Retina (tissue), 1 donor: Measurements from ENCODE around the gene PARD3.

Experiments used
- DNase-seq: peaks from one replicate; pipeline ENCODE4 v3.0.0-alpha.2; 2016

The PARD3 gene

DNA sequence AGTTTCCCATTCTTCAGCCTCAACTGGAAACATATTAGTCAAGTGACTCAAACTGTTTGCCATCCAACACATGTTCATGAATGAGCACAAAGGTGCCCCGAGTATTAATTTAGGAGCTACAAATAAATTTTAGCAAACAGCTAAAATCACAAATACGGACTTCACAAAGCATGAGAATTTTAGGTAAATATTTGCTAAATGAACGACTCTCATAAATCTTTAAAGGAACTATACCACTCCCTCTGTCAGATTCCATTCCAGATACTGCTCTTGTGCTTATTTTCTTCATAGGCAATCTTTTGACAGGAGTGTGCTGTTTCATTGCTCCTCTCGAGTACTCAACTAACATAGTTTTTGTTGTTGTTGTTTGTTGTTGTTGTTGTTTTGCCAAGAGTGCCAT lies 330.9 kb downstream of the PARD3 start:
- no peak for DNase-seq

DNA sequence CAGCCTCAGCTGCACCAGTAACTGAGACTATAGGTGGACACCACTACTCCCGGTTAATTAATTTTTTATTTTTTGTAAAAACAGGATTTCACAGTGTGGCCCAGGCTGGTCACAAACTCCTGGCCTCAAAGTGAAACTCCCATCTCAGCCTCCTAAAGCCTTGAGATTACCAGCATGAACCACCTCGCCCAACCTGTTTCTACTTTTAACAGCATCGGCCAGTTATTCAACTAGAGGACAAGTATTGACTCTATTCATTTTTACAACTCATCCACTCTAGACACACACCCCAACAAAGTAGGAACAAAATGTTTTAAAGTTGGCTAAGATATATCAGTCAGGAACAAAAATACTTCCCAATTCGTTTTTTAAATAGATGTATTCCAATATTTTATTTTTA lies 334.8 kb downstream of the PARD3 start:
- no peak for DNase-seq

DNA sequence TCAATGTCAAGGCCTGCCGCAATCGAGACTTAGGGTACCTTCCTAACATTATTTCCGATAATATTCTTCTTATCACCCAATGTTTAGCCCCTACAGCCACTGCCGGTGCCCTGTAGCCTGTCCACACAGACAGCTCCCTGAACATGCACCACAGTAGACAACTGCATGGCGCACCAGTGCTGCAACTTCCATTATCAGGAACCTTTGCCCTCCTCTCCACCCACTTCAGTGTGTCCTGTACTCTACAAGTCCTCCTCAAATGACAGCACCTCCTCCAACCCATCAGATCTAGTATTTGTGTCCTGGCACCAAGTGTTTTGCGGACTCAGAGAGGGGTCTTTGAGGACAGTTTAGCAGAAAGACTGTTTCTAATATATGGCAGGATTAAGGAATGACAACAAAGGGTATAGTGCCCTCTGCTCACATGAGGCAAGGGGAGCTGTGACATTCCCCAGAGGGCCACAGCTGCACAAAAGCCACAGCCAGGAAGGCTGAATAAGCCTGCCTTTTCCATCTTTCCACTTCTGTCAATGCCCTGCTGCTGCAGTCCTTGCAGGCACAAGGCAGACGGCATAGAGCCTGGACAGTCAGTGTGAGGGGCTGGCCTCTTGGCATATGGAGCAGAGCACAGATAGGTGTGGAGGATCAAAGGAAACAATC lies 335.4 kb downstream of the PARD3 start:
- DNase-seq, result no peak

DNA sequence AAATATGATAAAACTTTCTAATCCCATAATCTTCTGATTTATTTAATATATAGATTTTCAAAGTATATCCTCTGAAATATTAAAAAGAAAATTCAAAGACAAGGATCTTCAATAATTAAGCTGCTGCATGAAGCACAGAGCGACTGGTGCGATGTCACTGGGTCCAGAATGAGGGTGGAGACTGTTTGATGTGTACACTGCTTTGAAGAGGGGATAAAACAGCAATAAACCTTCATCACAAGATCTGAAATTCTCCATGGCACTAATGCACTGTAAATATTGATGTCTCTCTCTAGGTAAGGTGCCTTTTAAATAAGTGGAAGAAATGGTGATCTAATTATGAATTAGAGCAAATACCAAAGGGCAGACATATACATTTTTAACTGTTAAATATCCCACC lies 337.8 kb downstream of the PARD3 start:
- no peak for DNase-seq

DNA sequence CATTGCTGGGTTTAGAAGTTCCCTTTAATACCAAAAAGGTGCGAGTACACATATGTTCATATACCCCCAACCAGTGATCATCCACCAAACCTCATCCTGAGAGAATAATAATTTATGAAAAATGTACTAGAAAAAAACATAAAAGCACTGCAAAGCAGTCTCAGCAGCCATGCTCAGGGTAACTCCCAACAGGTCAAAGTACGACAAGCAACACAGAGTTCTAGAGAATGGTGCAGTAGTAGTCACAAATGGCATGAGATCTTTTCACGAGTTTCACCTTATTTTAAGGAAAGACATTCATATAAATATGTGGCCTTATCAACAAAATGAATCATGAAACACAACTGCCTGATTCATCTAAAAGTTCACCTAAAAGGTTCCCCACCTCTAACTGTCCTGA lies 338.5 kb downstream of the PARD3 start:
- DNase-seq, result no peak

DNA sequence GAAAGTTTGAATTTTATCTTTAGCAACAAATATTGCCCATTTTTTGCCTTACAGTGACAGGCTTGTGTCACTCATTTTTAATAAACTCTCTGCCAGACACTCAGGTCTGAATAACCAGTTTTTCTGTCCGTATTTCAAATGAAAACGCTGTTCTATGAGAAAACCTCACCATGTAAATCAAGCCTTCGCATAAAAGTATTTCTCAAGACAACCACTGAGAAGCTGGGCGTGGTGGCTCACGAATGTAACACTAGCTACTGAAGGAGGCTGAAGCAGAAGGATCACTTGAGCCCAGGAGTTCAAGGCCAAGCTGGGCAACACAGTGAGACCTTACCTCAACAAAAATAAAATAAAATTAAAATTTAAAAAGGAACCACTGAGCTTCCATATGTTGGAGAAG lies 339.3 kb downstream of the PARD3 start:
- DNase-seq, result no peak

DNA sequence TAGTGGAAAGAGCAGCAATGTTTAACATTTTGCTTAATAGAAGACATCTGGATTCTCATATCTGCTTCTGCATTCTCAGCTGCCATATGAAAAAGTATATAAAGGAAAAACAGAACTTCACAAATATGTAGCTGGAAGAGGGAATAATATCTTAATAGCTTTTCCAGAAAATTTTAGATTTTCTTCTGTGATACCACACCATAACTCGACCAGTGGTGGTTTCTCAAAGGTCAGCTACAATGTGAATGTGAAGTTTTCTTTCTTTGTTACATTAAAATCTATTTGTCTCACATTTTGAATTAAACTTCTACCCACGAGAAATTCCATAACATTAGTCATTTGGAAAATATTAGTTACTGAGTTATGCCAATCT lies 339.8 kb downstream of the PARD3 start:
- no peak for DNase-seq

DNA sequence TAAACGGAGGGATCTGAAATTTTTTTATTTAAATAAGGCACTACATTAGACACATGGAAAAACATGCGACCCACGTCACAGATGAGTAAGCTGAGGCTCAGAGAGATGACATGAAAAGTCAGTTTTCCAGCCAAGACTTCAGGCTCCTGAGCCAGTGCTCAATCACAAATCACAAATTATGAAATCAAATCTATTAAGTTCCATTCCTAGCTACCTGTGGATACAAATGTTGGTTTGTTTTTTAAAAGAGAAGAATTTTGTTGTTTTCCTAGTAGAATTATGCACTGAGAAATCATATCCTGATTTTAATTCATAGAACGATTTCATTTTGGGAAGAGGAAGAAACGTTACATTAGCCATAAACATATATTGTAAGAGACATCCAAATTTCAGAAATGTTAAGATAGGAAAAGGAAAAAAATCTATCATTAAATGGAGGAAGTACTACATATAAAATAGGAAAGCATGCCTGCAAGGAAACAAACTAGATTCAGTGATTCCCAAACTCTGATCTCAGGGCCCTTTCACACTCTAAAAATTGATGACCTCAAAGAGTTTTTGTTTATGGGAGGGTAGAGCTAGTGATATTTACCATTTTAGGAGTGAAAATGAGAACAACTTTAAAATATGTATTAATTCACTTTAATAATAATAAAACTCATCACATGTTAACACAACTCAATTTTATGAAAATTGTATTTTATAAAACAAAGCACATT lies 340.4 kb downstream of the PARD3 start:
- no peak for DNase-seq

DNA sequence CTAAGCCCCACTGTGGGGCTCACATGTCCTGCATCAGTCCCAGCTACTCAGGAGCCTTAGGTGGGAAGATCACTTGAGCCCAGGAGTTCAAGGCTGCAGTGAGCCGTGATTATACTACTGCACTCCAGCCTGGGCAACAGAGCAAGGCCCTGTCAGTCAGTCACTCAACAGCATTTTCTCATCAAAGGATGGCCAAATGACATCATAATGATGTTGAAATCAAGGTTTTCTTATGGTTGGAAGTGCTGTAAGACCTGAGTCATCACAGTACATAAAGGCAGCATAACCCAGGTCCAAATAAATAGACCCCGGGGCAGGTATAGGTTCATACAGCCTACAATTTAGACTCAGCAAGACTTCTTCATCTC lies 341.1 kb downstream of the PARD3 start:
- DNase-seq, result no peak

DNA sequence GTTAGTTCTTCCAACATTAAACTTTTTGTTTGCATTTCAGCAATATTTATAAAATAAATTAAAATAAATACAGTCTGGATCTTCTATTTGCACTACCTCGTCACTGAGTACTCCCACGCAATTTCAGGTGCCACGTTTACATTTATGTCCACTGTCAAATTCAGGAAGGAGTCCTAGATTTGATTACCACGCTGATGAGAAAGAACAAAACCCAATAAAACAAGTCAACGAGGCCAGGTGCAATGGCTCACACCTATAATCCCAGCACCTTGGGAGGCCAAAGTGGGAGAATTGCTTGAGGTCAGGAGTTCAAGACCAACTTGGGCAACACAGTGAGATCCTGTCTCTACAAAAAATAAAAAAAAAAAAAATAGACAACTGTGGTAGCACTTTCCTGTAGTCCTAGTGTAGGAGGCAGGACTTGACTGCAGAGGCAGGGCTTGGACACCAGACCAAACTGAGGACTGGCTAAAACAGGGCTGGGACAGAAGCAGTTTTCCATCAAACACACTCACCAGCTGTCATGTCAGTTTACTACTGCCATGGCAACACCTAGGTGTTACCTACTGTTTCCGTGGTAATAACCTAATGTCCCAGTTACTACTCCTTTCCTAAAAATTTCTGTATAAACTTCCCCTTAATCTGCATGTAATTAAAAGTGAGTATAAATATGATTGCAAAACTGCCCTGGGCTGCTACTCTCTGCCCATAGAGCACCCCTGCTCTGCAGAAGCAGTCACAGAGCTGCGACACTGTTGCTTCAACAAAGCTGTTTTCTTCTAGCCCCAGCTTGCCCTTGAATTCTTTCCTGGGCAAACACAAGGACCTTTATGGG lies 341.7 kb downstream of the PARD3 start:
- no peak for DNase-seq

DNA sequence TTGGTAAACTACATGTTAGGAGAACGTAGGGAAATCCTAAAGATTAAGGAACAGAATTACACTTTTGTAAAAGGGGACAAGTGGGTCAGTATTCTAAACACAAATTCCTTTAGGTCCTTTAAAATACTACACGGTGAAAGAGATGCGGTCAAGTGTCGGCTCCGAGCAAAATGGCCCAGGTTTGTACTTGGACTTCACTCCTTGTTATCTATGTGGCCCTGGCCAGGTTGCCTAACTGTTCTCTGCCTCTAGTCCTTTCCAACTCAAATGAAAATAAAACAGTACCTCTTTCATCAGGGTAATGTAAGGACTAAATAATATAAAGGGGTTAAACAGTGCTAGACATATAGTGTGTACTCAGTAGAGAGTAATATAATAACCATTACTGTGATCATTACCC lies 344.8 kb downstream of the PARD3 start:
- DNase-seq, result no peak

DNA sequence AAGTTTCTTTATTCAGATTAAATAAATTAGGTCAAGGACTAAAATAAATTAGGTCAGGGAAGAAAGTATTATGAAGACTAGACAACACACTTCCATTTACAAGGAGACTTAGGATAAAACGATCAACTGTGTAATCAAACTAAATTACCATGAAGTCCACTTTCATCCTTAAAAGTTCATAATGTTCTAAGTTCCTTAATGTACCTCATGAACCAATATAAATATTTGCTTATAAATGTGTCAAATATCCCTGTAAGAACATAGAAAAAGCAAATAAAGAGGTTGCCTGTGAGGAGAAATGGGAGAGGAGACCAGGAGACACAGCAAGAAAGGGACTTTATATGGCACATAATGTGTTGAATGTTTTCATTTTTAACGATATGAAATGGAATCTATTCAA lies 345.6 kb downstream of the PARD3 start:
- DNase-seq, result no peak

DNA sequence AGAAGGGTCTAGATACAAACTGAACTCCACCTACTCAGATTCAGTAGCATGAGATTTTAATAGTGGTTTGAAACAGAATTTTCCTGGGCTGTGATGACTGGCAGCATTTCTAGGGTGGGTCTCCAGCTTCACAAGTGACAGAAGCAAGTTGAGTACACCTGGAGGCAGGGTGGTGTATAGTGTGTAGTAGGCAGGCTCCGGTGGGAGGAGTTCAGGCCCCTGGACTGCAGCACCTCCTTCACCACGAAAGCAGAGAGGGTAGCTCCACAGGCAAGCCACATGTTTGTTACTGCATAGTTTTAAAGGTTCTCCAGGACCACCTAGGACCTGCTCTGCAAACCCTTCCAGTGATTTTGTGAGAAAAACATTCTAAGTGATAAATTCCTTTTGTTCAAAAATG lies 347.2 kb downstream of the PARD3 start:
- DNase-seq, result no peak

DNA sequence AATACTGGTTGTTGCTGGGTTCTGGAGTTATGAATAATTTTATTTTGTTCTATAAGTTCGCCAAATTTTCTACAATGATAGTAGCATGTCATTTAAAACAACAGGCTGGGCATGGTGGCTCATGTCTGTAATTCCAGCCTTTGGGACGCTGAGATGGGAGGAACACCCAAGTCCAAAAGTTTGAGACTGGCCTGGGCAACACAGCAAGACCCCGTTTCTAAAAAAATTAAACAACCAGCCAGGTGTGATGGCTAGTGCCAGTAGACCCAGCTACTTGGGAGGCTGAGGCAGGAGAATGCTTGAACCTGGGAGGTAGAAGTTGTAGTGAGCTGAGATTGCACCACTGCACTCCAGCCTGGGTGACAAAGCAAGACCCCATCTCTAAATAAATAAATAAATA lies 347.7 kb downstream of the PARD3 start:
- DNase-seq, result no peak

DNA sequence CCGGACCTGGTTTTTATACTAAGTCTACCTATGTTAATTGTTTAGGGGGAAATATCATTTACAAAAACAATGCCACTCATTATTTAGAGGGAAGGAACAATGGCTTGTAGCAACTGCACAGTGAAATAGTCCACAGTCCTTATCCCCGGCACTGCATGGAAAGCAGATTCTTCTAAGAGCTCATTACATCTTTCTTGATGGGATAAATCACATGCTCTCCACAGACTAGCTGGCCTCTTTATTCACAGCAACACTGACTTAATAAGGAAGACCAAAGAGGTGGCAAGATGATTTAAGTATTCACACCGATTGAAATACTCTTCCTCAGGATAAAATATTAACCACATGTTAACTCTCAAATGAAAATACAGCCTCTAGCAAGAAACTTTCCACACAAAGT lies 349.4 kb downstream of the PARD3 start:
- DNase-seq, result no peak

DNA sequence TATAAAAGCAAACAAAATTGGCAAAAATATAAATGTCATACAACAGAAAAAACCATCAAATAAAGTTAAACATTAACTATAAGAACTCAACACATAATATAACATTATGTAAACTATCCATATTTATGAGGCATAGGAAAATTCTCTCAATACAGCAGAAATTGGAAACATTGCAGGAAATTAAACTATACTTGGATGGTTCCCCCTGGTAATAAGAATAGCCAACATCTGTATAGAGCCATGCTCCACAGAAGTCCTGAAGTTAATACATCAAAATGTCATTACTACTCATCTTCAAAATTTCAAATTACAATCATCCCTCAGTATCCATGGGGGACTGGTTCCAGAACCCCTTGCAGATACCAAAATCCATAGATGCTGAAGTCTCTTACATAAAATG lies 350.5 kb downstream of the PARD3 start:
- no peak for DNase-seq

DNA sequence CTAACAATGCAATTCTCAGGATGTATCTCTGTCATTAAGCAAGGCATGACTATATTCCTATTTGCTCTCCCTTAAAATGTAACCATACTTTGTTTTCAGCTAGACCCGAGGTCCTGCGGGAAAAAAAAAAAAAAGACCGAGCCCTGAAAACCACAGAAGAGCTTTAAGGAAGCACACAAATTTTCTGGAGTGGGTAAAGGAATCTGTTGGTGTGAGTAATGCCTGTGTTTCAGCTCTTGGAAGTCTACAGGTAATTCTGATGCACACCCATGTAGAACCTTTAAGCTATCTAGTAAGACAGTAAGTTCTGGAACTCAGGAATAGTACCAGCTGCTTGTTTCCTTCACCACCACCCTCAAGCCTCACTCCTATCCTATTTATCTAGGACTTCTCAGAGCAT lies 351.1 kb downstream of the PARD3 start:
- DNase-seq, result no peak

DNA sequence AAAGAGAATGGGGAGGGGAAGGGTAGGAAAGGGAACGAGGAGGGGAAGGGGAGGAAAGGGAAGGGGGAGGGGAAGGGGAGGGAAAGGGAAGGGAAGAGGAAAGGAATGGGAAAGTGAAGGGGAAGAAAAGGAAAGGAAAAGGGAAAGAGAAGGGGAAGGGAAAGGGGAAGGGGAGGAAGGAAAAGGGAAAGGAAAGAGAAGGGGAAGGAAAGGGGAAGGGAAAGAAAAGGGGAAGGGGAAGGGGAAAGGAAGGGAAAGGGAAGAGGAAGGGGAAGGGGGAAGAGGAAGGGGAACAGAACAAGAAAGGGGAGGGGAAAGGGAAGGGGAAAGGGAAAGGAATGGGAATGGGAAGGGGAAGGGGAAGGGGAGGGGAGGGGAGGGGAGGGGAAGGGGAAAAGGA lies 352.1 kb downstream of the PARD3 start:
- DNase-seq, result no peak

DNA sequence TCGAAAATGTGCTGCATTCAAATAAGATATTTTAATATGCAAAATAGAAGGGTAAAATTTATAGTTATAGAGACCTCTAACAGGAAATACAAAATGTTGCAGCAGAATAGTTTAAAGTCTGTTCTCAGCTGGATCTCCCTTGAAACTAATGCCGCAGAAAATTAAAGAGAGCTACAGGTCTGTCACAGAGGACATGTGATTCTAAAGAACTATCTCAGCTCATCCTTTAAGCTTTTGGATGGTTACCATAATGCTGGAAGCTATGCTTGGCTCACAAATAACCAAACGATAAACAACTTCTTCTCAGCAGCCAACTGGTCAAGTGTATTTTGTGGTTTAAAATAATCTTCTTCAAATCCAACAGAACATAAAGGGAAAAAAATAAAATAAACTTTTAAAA lies 353.0 kb downstream of the PARD3 start:
- DNase-seq, result no peak

DNA sequence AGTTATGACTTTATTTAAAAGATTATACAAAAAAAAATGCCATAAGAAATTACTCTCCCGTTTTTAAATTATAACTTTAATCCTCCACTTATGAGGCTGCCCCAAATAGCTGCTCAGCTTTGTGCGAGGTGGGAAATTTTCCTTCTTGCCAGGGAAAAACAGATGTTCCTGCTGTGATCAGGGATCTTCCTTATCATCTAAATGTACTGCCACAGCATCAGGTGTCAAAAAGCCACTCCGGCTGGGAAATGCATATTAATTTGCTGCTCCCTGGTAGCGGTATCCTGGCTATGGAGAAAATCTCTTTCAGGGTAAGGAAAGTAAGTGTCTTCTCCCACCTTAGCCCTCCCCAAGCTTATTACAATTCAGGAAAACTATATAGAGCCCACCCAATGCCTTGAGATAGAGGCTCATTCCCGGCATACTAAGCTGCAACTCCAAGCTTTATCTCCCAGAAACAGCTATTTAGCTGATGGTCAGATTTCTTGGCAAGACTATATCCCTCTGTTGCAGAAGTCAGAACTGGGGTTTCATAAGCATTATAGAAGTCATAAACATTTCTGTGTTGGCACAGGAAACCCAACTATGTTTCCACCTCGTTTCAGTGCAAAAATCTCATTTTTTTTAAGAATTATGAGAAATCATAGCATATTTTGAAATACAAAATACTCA lies 360.4 kb downstream of the PARD3 start:
- DNase-seq, result no peak

DNA sequence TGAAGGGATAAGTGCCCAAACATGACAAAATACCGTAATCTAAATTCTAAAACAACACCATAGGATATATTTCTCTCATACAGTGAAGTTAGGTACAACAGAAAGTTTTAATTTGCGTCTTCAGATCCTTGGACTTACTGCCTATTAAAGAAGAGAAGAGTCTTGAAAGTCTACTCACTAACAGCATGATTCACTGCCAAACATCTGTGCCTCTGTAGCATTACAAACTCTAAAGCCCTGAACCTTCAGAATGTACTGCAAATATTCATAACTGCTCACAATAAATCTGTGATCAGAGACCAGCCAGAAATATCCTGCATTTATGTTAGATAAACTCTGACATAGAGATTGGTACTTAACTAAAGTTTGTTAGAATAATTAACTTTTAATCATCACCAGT lies 365.3 kb downstream of the PARD3 start:
- DNase-seq, result no peak

DNA sequence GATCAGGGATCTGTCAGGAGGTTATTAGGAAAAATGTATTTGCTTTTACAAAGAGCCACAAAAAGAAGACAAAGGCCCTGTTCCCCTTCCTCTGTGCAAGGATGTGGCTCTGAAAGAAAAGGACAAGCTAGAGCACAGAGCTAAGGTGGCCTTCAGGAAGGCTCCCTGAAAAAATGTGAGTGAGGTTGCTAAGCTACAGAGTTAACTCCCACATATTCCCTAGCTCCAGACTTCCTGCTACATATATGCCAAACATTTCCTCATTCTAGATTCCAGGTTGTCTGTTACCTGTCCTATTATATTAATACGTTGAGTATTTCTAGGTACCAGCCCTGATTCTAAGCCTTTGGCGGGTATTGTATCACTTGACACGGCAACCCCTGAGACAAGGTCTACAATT lies 369.0 kb downstream of the PARD3 start:
- no peak for DNase-seq
